HG03135 (cell line): ENCODE data around the gene TDRKH.
"Not testable (repeated sequence)": the region's sequence is repeated elsewhere in the genome, so short reads cannot be mapped to it uniquely, and the experiment has no call there.

Experiments
- ATAC-seq: cut with Tn5 transposase; IDR thresholded peaks from one replicate; pipeline ENCODE4 v1.9.1; 2021; ENCODE audit warnings: mild to moderate bottlenecking, moderate library complexity; ENCODE audit not compliant: unreplicated experiment

The TDRKH gene

GRCh38 chr1:151768351-151769066, 21.8 kb downstream of the TDRKH start:
- ATAC-seq, result not testable (repeated sequence)

GRCh38 chr1:151763990-151764389, 26.3 kb downstream of the TDRKH start:
- no peak for ATAC-seq

DNA sequence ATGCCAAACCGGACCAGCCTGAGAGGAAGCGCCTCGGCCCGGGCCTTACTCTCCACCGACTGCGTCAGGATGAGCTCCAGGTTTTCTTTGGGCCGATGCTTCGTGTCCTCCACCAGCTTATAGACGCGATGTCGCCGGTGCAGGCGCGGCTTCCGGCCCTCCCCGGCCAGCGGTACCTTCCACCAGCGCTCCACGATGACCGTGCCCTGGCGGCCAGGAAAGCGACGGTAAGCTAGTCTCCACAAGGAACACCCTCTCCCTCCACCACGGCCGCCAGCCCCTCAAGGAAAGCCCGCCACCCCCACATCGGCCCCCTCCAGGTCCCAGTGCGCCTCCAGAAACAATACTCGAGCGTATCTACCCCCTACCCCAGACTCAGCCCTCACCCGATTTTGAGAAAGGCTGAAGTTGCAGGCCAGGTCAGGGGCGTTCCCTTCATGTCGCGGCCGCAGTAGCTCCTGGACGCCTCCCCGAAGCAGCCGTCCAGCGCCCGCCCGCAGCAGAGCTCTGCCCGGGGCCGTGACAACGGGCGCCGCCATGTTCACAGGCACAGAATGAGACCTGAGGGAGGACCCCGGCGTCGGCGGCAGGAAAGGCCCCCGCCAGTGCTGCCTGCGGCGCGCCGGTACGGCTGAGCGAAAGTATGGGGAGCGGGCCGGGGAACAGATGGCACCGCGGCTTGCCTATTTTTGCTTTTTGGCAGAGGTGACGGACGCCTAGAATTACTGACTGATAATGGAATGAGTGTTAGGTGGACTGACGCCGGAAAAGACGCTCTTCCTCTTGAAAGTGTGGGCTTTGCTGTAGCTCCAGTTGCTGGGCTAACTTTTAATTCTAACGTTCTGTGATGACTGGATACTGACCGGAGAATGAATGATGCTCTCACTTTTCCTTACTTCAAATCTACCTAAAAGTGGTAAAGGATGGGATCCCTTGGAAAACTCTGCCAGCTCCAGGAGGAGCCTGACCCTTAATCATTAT, 27.1 kb downstream of the TDRKH start, which contains the start of gene MRPL9:
MRPL9 (minus strand) TSS at position 556 of the 981 bp plus-strand sequence; CDS start at position 539, 17 bp downstream.
- peak; percentile 88 for ATAC-seq

DNA sequence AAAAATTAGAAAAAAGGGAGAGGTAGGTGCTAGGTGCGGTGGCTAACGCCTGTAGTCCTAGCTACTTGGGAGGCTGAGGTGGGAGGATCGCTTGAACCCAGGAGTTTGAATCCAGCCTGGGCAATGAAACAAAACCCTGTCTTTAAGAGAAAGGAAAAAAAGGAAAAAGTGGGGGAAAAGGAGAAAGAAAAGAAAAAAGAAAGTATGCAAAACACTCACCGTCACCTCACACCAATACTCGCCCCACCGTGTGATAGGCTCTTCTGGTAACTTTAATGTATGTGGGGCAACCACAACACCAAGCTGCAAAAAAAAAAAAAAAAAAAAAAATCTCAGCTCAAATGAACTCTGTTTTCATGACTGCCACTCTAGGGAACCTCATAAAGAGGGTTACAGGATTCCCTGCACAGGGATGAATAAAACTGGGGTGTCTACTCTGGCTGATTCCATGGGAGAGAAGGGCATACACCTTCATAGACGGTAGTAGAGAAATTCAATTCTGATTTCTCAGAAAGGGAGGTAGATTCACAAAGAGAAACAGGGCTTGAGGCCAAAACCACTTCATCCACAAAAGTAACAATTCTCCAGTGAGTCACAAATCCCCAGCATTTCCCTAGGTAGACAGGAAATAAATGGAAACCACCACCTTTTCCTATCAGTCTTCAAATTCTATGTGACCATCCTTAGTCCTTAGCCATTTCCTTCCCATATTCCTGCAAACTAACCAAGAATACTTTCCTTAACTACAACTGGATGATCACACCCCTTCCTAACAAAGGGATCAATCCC, 29.5 kb downstream of the TDRKH start:
- no peak for ATAC-seq

DNA sequence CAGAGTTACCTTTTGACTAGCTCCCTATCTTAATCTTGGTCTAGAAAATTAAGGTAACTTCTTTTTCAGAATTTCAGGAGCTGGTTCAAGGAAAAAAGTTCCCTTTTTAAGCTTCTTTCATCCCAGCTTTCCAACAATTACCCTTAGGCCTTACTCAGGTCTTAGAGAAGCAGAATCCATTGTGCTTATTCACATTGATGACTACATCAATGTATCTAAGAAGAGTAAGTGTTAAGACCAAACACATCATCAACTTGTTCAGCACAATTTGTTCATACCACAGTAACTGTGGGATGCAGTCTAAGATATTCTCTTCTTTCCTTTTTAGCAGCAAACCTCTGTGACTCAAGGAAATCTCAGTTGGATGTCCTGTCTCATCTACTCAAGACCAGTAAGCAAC, 31.1 kb downstream of the TDRKH start:
- no peak for ATAC-seq

DNA sequence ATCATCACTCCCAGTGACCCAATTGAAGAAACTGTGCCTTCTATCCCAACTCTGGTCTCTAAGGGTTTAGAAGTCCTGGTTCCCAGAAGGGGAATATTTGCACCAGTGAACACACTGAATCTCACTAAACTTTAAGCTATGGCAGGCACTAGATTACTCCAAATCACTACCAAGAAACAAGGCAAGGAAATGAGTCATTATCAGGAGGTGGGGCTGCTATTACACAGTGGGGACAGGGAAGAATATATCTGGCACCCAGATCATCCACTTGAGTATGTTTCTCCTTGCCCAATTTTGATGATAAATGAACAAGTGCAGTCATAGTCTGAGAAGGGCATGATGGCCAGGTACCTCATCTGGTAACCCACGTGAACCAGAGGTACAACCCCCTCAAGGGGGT, 34.0 kb downstream of the TDRKH start:
- no peak for ATAC-seq

GRCh38 chr1:151741516-151741915, 48.8 kb downstream of the TDRKH start:
- no peak for ATAC-seq

DNA sequence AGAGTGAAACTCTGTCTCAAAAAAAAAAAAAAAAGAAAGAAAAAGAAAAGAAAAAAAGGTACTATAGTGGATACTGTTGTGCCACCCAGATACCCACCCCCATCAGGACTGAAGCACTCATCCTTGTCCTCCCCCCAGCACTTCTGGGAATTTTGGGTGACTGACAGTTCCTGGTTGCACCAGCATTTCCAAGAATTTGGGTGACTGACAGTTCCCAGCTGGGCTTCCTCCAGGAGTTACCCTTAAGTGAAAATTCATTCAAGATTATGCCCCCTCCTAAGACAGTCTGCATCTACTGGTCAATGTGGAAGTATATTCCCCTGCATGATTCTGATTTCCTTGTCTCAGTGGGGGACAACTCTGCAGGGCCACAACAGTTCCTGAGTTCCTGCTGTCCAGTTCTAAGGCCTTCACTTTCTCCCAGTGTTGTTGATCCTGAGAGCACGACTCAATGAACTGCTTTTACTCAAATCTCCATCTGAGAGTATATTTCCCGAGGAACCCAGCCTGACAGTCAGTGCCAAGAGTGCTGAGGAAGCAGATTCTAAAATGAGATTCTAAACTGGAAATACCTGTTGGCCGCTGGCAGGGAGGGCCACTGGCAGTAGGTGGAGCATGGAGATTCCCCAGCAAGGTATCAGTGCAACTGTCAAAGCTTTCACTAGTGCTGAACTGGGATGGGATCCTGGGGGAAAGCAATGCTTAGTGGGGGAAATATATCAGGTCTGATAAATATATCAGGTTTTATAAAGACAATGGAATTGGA, 50.5 kb downstream of the TDRKH start:
- ATAC-seq, result no peak

- ATAC-seq, result no peak
Observed at GRCh38 chr1:151737479-151737878, 52.8 kb downstream of the TDRKH start.

GRCh38 chr1:151737026-151737425, 53.3 kb downstream of the TDRKH start:
- ATAC-seq, result no peak

DNA sequence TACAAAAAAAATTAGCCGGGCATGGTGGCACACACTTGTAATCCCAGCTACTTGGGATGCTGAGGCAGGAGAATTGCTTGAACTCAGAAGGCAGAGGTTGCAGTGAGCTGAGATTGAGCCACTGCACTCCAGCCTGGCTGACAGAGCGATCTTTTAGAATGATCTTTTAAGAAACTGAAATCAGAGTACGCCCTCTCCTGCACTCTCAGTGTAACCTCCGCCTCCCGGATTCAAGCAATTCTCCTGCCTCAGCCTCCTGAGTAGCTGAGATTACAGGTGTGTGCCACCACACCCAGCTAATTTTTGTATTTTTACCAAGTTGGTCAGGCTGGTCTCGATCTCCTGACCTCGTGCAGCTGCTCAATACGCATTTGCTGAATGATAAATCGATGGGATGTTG, 56.3 kb downstream of the TDRKH start:
- not testable (repeated sequence) for ATAC-seq

DNA sequence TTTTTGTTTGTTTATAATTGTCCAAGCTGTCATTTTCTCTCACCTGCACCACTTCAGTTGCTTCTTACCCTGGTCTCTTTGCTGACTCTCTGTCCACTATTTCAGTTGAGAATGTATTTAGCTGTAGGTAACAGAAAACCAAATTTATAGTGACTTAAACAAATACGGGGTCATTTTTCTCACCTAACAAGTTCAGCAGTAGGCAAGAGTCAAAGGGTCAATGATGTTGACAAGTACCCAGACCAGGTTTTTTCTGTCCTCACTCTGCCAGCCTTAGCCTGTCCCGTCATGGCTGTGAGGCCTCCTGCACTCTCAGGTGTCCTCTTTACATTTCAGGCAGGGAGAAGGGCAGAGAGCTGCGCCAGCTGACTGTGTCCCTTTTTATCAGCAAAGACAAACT, 57.2 kb downstream of the TDRKH start:
- ATAC-seq, result no peak

DNA sequence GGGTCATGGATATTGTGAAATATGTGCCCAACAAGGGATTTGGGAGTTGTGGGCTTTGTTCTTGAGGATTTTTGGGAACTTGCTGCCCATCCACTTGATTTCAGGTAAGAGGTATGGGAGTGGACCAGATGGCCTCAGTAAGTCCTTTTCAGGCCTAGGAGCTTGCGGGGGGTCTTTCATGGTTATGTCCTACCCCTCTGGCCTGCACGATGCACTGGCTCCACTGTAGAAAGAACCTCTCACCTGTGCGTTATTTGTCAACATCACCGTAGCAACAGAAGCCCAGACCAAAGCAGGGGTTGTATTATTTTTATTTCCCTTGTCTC, 60.4 kb downstream of the TDRKH start:
- ATAC-seq, result no peak

DNA sequence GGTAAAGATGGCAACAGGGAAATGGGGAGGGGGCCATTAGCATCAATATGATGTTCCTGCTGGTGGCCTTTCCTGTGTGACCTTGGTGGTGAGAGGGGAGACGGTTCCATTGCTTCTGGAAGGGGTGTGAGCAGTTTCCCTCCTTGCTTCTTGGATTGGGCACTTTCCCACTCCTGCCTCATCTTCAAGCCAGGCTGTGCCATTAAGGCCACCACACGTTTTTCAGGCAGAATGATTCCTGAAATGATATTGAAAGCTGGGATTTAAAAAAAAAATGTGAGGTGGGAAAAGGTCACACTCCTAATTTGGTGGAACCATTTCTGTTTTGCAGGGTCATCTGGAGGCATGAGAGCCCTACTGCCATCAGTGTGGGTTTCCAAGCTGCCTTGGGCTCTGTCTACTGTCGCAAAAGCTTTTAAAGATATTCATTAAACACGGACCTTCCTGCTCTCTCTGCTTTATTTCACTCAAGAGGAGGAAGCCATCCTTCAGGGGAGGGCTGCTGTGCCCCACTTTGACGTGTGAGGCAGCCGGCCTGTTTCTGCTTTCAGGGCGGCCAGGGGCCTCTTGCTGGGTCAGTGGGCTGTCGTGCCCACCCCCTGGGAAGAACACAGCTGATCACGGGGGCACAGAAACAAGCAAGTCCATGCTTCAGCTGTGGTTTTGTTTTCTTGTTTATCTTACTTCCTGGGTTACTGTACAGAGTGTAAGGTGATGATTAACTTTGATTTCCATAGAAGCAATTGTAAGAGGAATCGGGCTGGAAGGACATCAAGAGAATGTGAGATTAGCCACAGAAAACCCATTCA, 60.9 kb downstream of the TDRKH start:
- no peak for ATAC-seq

DNA sequence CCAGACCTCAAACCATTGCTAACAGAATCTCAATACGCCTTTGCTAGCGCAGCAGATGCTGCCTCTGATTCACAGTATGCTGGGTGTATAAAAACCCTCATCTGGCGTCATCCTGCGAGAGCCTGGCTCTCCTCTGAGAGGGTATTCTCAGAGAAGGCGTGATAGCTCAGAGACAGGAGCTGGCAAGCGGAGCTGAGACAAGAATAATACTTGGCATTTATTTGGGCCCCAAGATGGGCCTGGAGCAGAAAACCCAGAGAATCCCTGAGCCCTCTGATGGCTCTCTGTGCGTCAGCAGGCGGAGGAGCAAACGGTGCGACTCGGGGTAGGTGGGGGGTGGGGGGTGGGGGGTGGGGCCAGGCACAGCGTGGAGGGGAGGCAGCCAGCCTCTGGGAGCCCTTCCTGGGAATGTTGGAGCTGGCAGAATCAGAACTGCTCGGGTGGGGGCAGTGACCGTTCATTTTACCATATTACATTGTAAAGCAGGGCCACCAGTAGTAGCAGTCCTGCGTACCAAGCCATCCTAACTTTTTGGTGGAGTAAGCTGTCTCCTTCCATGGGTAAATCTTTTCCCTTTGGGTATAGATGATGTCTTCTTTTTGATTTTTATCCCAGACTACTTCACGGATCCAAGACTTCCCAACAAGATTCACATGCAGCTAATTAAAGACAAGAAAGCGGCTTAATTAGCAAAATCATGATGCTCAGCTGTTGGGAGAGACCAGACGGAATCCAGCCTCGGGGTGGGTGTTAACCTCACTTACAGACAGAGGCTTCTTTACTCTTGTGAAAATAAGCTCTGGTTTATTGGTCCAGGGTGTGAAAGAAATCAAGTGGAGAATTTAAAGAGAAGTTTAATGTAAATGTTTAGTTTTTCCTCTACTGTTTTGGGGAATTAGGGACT, 61.9 kb downstream of the TDRKH start:
- no peak for ATAC-seq

DNA sequence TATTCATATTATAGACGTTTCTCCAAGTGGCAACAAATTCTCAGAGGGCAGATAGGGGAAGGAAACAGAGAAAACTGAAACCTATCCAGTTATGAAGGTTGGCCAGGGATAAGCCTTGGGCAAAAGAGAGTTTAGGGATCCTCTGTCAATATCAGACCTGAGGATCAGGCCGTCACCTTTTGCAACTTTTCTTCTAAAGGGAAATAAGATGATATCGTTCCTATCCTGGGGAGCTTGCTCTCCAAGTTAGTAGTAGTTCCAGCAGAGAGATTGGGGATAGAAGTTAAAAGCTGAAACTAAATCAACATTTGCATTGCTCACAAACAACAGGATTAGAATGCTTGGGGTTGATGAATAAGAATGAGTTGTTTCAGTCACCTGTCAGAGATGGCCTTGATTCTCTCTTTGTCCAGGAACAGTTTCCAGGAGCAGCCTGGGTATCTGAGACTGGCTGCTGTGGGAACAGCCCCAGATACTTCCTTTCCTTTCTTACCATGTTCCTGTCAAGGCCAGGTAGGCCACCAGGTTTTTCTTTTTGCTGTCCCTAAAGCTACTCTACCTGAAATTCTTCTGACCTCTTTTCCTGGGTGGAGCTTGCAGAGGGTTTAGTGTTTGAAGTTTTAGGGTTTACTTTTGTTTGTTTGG, 66.5 kb downstream of the TDRKH start:
- ATAC-seq, result no peak
